Esophagus muscularis mucosa (tissue), 4 donors: ENCODE results near the gene PPID. TPM values are rescaled to one million over a fixed set of nuclear protein-coding genes. Genes with fewer than 3 reads are reported as not detected.
"Not testable (repeated sequence)": the region's sequence is repeated elsewhere in the genome, so short reads cannot be mapped to it uniquely, and the experiment has no call there.

Experiments used
- DNase-seq: peaks from one replicate; pipeline ENCODE4 v3.0.0-alpha.2; 2017; ENCODE audit errors: extremely low spot score
- H3K27ac ChIP-seq, 4 donors: fragments of 200-600 bp; sonication (generic); replicated peaks in 1 of 4; 1 replicate in 3 of 4; 2 replicates in 1 of 4; pipeline ENCODE4 v1.5.1; 2016 to 2019; ENCODE audit warnings: mild to moderate bottlenecking in 1 of 4
- H3K27me3 ChIP-seq, 4 donors: fragments of 200-600 bp; sonication (generic); one replicate each; pipeline versions ENCODE4 v1.5.1 to v1.6.0; 2016 to 2019
- H3K36me3 ChIP-seq, 4 donors: fragments of 200-600 bp; sonication (generic); one replicate each; pipeline ENCODE4 v1.5.1; 2016 to 2019
- H3K4me1 ChIP-seq, 4 donors: fragments of 200-600 bp; sonication (generic); one replicate each; pipeline ENCODE4 v1.5.1; 2016 to 2019
- H3K4me3 ChIP-seq, 4 donors: fragments of 200-600 bp; sonication (generic); 1 replicate in 2 of 4; 2 replicates in 2 of 4; pipeline ENCODE4 v1.5.1; 2016 to 2019; ENCODE audit warnings: mild to moderate bottlenecking in 4 of 4, moderate library complexity in 1 of 4
- H3K9me3 ChIP-seq, 4 donors: fragments of 200-600 bp; sonication (generic); 1 replicate in 3 of 4; 2 replicates in 1 of 4; pipeline ENCODE4 v1.5.1; 2016 to 2019
- EP300 ChIP-seq: sonication (generic); formaldehyde crosslinking; IDR thresholded peaks from one replicate; pipeline ENCODE4 v1.6.1; 2017; ENCODE audit warnings: antibody characterized with exemption
- POLR2A ChIP-seq: fragments of 450-650 bp; IDR thresholded peaks from one replicate; pipeline ENCODE4 v1.6.1; 2017; ENCODE audit warnings: antibody characterized with exemption, moderate library complexity, mild to moderate bottlenecking, low read depth
- POLR2AphosphoS5 ChIP-seq, 2 donors: sonication (generic); formaldehyde crosslinking; IDR thresholded peaks; one replicate each; pipeline ENCODE4 v1.6.1; 2017; ENCODE audit warnings: antibody characterized with exemption in 2 of 2
- whole genome bisulfite sequencing: methylation state at CpG from one replicate; pipeline ENCODE4 v1.1.5; 2018; 5-methylcytosine and 5-hydroxymethylcytosine counted together
- intact Hi-C: fragments of 100-400 bp; cut with DNase I; formaldehyde crosslinking; loops from one replicate; pipeline ENCODE4 v1.15.1; 2023
- small RNA-seq, 3 donors: library from RNA; depleted of rRNA; stranded (forward); fragments of <200 nt; gene quantifications; one replicate each; pipeline ENCODE3, GENCODE V24; 2016
- total RNA-seq, 4 donors: library from RNA; depleted of rRNA; stranded (reverse); fragments of >200 nt; gene quantifications; one replicate each; pipeline versions ENCODE4 v1.1.0 to v1.2.1, GENCODE V29; 2016
- TF ChIP-seq, protein P1 (sequence below), 3 experiments: fragments of 200-600 bp in 2 of 3; fragments of 450-650 bp in 1 of 3; sonication (generic) in 2 of 3; IDR thresholded peaks; one replicate each; pipeline ENCODE4 v1.5.1; 2017 to 2019; ENCODE audit warnings: antibody characterized with exemption in 3 of 3, mild to moderate bottlenecking in 2 of 3, moderate library complexity in 1 of 3

Gene PPID
- total RNA-seq, 4 donors from 2014 or later: 17.1 to 29.0 (median 25.8) TPM

DNA sequence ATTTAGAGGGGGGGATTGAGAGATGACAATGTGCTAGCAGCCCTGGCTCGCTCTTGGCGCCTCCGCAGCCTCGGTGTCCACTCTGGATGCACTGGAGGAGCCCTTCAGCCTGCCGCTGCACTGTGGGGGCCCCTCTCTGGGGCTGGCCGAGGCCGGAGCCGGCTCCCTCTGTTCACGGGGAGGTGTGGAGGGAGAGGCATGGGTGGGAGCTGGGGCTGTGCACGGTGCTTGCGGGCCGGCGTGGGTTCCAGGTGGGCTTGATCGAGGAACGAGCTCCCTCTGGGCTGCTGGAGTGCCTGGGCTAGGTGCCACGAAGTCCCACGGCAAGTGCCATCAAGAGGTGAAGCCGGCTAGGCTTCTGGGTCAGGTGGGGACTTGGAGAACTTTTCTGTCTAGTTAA, 58.4 kb downstream of the PPID start:
- Histone ChIP-seq H3K4me1 (no peaks in the 10 kb centered on the region), H3K36me3 (no peaks in the 10 kb centered on the region), H3K27ac (no peak overlapping the region), H3K4me3 (no peak overlapping the region), H3K27me3 (no peaks in the 10 kb centered on the region), H3K9me3 (no peaks in the 10 kb centered on the region)
- TF ChIP-seq, protein P1, sequence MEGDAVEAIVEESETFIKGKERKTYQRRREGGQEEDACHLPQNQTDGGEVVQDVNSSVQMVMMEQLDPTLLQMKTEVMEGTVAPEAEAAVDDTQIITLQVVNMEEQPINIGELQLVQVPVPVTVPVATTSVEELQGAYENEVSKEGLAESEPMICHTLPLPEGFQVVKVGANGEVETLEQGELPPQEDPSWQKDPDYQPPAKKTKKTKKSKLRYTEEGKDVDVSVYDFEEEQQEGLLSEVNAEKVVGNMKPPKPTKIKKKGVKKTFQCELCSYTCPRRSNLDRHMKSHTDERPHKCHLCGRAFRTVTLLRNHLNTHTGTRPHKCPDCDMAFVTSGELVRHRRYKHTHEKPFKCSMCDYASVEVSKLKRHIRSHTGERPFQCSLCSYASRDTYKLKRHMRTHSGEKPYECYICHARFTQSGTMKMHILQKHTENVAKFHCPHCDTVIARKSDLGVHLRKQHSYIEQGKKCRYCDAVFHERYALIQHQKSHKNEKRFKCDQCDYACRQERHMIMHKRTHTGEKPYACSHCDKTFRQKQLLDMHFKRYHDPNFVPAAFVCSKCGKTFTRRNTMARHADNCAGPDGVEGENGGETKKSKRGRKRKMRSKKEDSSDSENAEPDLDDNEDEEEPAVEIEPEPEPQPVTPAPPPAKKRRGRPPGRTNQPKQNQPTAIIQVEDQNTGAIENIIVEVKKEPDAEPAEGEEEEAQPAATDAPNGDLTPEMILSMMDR (IDR thresholded peaks at IDR 0.05): no peak
- TF ChIP-seq EP300 (no peak), POLR2A (no peak), POLR2AphosphoS5 (IDR thresholded peaks at IDR 0.05) (no peak)
- intact Hi-C loops: no loop called here
- WGBS: 98% methylated on average over 8 of the region's 18 CpGs
- DNase-seq: no peak

DNA sequence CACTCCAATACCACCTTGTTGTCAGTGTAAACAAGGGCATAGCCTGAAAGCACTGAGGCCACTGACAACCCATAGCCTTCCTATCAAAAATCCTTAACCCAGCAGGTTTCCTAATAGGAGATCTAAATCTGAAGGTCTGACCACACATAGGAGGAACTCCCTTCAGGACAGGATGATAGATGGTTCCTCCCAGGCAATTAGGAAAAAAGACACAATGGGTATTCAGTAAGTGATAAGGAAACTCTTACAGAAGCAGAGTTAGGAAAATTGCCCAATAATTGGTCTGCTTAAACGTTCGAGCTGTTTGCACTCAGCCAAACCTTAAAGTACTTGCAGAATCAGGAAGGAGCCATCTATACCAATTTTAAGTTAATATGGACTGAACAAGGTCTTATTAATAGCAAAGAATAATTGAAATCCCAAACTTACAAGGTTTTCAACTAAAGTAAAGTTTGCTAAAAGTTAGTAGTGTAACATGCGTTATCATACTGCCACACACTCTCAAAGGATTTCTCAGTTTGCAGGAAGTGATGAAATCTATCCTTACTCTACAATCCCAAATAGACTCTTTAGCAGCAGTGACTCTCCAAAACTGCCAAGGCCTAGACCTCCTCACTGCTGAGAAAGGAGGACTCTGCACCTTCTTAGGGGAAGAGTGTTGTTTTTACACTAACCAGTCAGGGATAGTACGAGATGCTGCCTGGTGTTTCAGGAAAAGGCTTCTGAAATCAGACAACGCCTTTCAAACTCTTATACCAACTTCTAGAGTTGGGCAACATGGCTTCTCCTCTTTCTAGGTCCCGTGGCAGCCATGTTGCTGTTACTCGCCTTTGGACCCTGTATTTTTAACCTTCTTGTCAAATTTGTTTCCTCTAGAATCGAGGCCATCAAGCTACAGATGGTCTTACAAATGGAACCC, 59.2 kb downstream of the PPID start:
- WGBS: 83% methylated on average over 8 of the region's 8 CpGs
- H3K36me3 ChIP-seq, H3K4me3 ChIP-seq, H3K9me3 ChIP-seq, H3K4me1 ChIP-seq, DNase-seq, intact Hi-C loops, H3K27me3 ChIP-seq, H3K27ac ChIP-seq: not testable (repeated sequence)

DNA sequence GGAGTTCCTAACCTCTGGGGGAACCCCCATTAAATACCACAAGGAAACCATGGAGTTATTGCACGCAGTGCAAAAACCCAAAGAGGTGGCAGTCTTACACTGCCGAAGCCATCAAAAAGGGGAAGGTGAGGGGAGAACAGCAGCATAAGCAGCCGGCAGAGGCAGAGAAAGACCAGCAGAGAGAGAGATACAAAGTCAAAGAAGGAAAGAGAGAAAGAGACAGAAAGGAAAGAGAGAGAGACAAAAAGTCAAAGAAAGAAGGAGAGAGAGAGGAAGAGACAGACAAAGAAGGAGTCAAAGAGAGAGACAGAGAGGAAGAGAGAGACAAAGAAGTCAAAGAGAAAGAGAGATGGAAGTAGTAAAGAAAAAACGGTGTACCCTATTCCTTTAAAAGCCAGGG, 59.9 kb downstream of the PPID start:
- H3K27ac ChIP-seq, H3K36me3 ChIP-seq, H3K9me3 ChIP-seq, H3K4me1 ChIP-seq, H3K27me3 ChIP-seq, H3K4me3 ChIP-seq, intact Hi-C loops, DNase-seq: not testable (repeated sequence)
- WGBS: 57% methylated on average over 4 of the region's 4 CpGs

Small RNA genes lying within 50 kb of the gene (small RNA-seq; reads per million reads assigned to genes)
- gene RF00012: 0 reads per million in 3 donors

Other genes starting within 250 kb of the PPID start
- gene RXFP1, start 201.5 kb downstream of the PPID start, total RNA-seq: not detected
- 1 to 10 TPM; 2.4 to 4.6 (median 3.2) TPM for gene C4orf46, start 51.5 kb downstream of the PPID start, total RNA-seq
- gene ETFDH, start 51.1 kb downstream of the PPID start, total RNA-seq: 10 to 100 TPM; 33.4 to 40.1 (median 35.6) TPM
- gene FNIP2, start 45.6 kb upstream of the PPID start, total RNA-seq: 10 to 100 TPM; 80.0 to 97.7 (median 87.4) TPM